Kidney (tissue), 14 donors: ENCODE results near the gene GNG7. TPM values are rescaled to one million over a fixed set of nuclear protein-coding genes. Genes with fewer than 3 reads are reported as not detected.
"Not testable (repeated sequence)": the region's sequence is repeated elsewhere in the genome, so short reads cannot be mapped to it uniquely, and the experiment has no call there.

Source experiments
- DNase-seq, 5 donors: peaks; one replicate each; pipeline ENCODE4 v3.0.0-alpha.2; 2013 to 2020
- FAIRE-seq: peaks from 2 replicates; lab custom pipeline; 2012; peaks lifted over from hg19 to GRCh38; lab: Jason Lieb, UNC
- H3K27ac ChIP-seq, 2 donors: one replicate each; pipeline ENCODE4 v1.7.0; 2013; ENCODE audit warnings: low read depth in 2 of 2, low read length in 2 of 2, inconsistent platforms in 1 of 2
- H3K27me3 ChIP-seq: one replicate; pipeline ENCODE4 v1.7.1; 2013; ENCODE audit warnings: low read length, inconsistent platforms; ENCODE audit not compliant: control insufficient read depth, insufficient read depth
- H3K36me3 ChIP-seq, 3 donors: one replicate each; pipeline versions ENCODE4 v1.7.0 to v1.7.1; 2013; ENCODE audit warnings: low read length in 3 of 3, control low read depth in 1 of 3, inconsistent platforms in 1 of 3; ENCODE audit not compliant: insufficient read depth in 3 of 3, control insufficient read depth in 2 of 3
- H3K4me1 ChIP-seq, 3 donors: one replicate each; pipeline versions ENCODE4 v1.7.0 to v1.7.1; 2013; ENCODE audit warnings: low read length in 3 of 3, inconsistent platforms in 1 of 3, low read depth in 1 of 3; ENCODE audit not compliant: control insufficient read depth in 2 of 3, insufficient read depth in 2 of 3
- H3K4me3 ChIP-seq, 3 donors: one replicate each; pipeline versions ENCODE4 v1.7.0 to v1.8.1; 2013; ENCODE audit warnings: low read length in 3 of 3, control low read depth in 1 of 3, inconsistent platforms in 1 of 3
- H3K9ac ChIP-seq, 3 donors: one replicate each; pipeline versions ENCODE4 v1.7.0 to v1.7.1; 2013; ENCODE audit warnings: low read length in 3 of 3, control low read depth in 1 of 3, inconsistent platforms in 1 of 3
- H3K9me3 ChIP-seq, 3 donors: one replicate each; pipeline versions ENCODE4 v1.7.0 to v1.7.1; 2013; ENCODE audit warnings: low read length in 3 of 3, control low read depth in 1 of 3, inconsistent platforms in 1 of 3; ENCODE audit not compliant: control insufficient read depth in 2 of 3, insufficient read depth in 1 of 3
- intact Hi-C: fragments of 100-400 bp; cut with DNase I; formaldehyde crosslinking; loops from one replicate; pipeline ENCODE4 v1.11.1; 2022
- polyA plus RNA-seq: library from polyadenylated mRNA; stranded (reverse); fragments of 350-450 nt; fragmentation: Illumina TruSeq; extraction: RNeasy Lipid Tissue Mini Kit (QIAGEN cat#74804); gene quantifications from one replicate; pipeline ENCODE4 v1.2.3, GENCODE V29; 2014; ENCODE audit warnings: low read depth, low replicate concordance; ENCODE audit not compliant: insufficient read depth
- total RNA-seq: library from RNA; stranded (reverse); fragmentation: NEBNext Ultra II Directional; extraction: Animal tissue kit (Norgen Biotek cat#: 25700); gene quantifications from one replicate; pipeline ENCODE4 v1.2.1, GENCODE V29; 2021
- TF ChIP-seq, protein P1 (sequence below): IDR thresholded peaks from 3 replicates; pipeline ENCODE4 v1.5.1; 2012; ENCODE audit warnings: mild to moderate bottlenecking, moderate library complexity, borderline replicate concordance; ENCODE audit not compliant: insufficient read depth; ENCODE audit errors: extremely low read depth
- donor health status: control.
- donor health status: control.
- donor health status: control.
- donor health status: control.
- donor health status: control.
- donor health status: DM: yes; HTN: yes; CAD: no.
- donor health status: Normal renal cell carcinoma (clear cell type).

GNG7 gene
- total and polyA plus RNA-seq, 2 donors from 2014 or later = 9.9 to 13.4 TPM

DNA sequence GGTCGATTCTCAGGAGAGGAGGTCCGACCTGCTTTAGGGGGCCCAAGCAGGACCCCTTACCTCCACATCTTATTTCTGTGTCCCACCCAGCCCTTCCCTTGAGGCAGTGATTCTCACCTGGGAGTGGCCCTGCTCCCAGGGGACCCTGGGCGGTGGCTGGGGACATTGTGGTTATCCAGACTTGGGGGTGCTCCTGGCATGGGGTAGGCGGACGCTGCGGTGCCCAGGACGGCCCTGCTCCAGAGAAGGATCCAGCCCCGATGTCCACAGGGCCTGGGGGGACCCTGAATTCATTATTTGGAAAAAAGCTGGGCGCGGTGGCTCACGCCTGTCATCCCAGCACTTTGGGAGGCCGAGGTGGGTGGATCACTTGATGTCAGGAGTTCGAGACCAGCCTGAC lies 142.1 kb downstream of the GNG7 start:
- H3K9ac ChIP-seq = no peak overlapping the region
- DNase-seq (no peak), FAIRE-seq (no peak)
- H3K4me1 ChIP-seq = peaks cover 0 to 6% (median 3%) of the 10 kb centered on the region in 3 donors
- H3K4me3 ChIP-seq = no peak overlapping the region
- no peaks in the 10 kb centered on the region for H3K27me3 ChIP-seq
- intact Hi-C loops = no loop called here
- H3K27ac ChIP-seq = no peak overlapping the region
- H3K36me3 ChIP-seq = no peaks in the 10 kb centered on the region
- H3K9me3 ChIP-seq = no peaks in the 10 kb centered on the region
- TF ChIP-seq, protein P1, sequence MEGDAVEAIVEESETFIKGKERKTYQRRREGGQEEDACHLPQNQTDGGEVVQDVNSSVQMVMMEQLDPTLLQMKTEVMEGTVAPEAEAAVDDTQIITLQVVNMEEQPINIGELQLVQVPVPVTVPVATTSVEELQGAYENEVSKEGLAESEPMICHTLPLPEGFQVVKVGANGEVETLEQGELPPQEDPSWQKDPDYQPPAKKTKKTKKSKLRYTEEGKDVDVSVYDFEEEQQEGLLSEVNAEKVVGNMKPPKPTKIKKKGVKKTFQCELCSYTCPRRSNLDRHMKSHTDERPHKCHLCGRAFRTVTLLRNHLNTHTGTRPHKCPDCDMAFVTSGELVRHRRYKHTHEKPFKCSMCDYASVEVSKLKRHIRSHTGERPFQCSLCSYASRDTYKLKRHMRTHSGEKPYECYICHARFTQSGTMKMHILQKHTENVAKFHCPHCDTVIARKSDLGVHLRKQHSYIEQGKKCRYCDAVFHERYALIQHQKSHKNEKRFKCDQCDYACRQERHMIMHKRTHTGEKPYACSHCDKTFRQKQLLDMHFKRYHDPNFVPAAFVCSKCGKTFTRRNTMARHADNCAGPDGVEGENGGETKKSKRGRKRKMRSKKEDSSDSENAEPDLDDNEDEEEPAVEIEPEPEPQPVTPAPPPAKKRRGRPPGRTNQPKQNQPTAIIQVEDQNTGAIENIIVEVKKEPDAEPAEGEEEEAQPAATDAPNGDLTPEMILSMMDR = no peak

DNA sequence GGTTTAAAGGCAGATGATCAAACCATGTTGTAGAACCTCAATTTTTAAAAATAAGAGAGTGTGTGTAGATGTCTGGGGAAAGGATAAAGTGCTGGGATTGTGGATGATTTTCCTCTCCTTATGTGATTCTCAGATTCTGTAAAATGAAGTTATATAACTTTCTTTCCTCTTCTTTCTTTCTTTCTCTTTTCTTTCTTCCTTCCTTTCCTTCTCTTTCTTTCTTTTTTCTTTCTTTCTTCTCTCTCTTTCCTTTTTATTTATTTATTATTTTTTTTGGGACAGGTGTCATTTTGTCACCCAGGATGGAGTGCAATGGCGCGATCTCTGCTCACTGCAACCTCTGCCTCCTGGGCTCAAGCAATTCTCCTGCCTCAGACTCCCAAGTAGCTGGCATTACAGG lies 144.0 kb downstream of the GNG7 start:
- Histone ChIP-seq H3K4me1 (peaks cover 0 to 6% (median 4%) of the 10 kb centered on the region in 3 donors), H3K36me3 (no peaks in the 10 kb centered on the region), H3K27ac (no peak overlapping the region), H3K9ac (no peak overlapping the region), H3K27me3 (no peaks in the 10 kb centered on the region), H3K4me3 (no peak overlapping the region), H3K9me3 (no peaks in the 10 kb centered on the region)
- TF ChIP-seq, protein P1 = no peak
- FAIRE-seq = no peak
- intact Hi-C loops = no loop called here
- DNase-seq = no peak

DNA sequence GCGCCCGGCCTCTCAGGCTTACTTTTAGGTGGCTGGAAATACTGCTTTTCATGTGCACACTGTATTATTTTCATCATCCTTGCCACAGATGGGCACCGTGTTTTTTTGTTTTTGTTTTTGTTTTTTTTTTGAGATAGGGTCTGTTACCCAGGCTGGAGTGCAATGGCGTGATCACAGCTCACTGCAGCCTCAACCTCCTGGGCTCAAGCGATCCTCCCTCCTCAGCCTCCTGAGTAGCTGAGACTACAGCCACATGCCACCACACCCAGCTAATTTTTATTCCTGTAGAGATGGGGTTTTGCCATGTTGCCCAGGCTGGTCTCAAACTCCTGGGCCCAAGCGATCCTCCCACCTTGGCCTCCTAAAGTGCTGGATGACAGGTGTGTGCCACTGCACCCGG lies 144.4 kb downstream of the GNG7 start:
- intact Hi-C loops, H3K36me3 ChIP-seq, H3K27me3 ChIP-seq, H3K4me3 ChIP-seq, FAIRE-seq, H3K27ac ChIP-seq, H3K4me1 ChIP-seq, H3K9ac ChIP-seq, H3K9me3 ChIP-seq: not testable (repeated sequence)
- peak in 1 of 5 donors; percentile 7 for DNase-seq

DNA sequence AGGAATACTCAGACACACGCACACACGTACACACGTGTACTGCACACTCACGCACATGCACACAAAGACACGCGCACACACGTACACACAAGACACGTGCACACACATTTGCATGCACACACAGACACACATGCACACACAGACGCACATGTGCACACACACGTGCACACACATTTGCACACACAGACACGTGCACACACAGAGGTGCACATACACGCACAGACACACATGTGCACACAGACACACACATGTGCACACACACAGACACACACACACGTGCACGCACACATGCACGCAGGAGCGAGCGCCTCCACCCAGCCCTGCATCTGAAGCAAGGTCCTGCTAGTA lies 145.4 kb downstream of the GNG7 start:
- no peaks in the 10 kb centered on the region for H3K9me3 ChIP-seq
- DNase-seq = peak in 1 of 5 donors; percentile 49
- TF ChIP-seq, protein P1 = no peak
- no peak for FAIRE-seq
- H3K4me3 ChIP-seq = no peak overlapping the region
- no peak overlapping the region for H3K27ac ChIP-seq
- H3K36me3 ChIP-seq = no peaks in the 10 kb centered on the region
- intact Hi-C loops = no loop called here
- no peak overlapping the region for H3K9ac ChIP-seq
- no peaks in the 10 kb centered on the region for H3K27me3 ChIP-seq
- H3K4me1 ChIP-seq = peaks cover 0 to 6% (median 4%) of the 10 kb centered on the region in 3 donors
